CD4-positive, alpha-beta T cell (primary cell): ENCODE measurements around the gene CAMTA1. TPM values are rescaled to one million over a fixed set of nuclear protein-coding genes. Genes with fewer than 3 reads are reported as not detected.

ENCODE experiments used
- ATAC-seq: fragments of 200-7000 bp; cut with Tn5 transposase; one replicate; pipeline ENCODE4 v1.10.0; 2022; ENCODE audit warnings: mild to moderate bottlenecking; ENCODE audit not compliant: poor library complexity
- CTCF ChIA-PET: fragments of 350-600 bp; sonication (Branson Sonifier 250); formaldehyde crosslinking; loops from one replicate; lab custom pipeline; 2021; ENCODE audit warnings: antibody characterized with exemption, inconsistent platforms; lab: Charles Lee
- POLR2A ChIA-PET: fragments of 350-600 bp; sonication (Branson Sonifier 250); formaldehyde crosslinking; loops from one replicate; lab custom pipeline; 2021; ENCODE audit warnings: antibody characterized with exemption, inconsistent platforms; lab: Charles Lee
- DNase-seq, 14 experiments: peaks; one replicate each; pipeline ENCODE4 v3.0.0-alpha.2; 2013 to 2020; ENCODE audit warnings: mixed read lengths in 2 of 14
- H3K27ac ChIP-seq, 2 donors: one replicate each; pipeline versions ENCODE4 v1.5.1 to v1.7.0; 2013; ENCODE audit warnings: low read length in 2 of 2, low read depth in 1 of 2, mild to moderate bottlenecking in 1 of 2
- H3K27me3 ChIP-seq, 2 experiments: 1 replicate in 1 of 2; 2 replicates in 1 of 2; pipeline versions ENCODE4 v1.6.1 to v1.7.0; 2013; ENCODE audit warnings: low read length in 2 of 2, control low read depth in 1 of 2, mild to moderate bottlenecking in 1 of 2, moderate library complexity in 1 of 2; ENCODE audit not compliant: insufficient read depth in 2 of 2, control insufficient read depth in 1 of 2
- H3K36me3 ChIP-seq: one replicate; pipeline ENCODE4 v1.6.1; 2013; ENCODE audit warnings: low read length, control low read depth; ENCODE audit not compliant: insufficient read depth
- H3K4me1 ChIP-seq: one replicate; pipeline ENCODE4 v1.6.1; 2013; ENCODE audit warnings: low read length, control low read depth; ENCODE audit not compliant: insufficient read depth
- H3K4me3 ChIP-seq: one replicate; pipeline ENCODE4 v1.5.1; 2013; ENCODE audit warnings: mild to moderate bottlenecking, low read length, moderate library complexity
- H3K9me3 ChIP-seq, 2 experiments: 1 replicate in 1 of 2; 2 replicates in 1 of 2; pipeline versions ENCODE4 v1.6.1 to v1.7.0; 2013; ENCODE audit warnings: low read length in 2 of 2, mild to moderate bottlenecking in 2 of 2, control low read depth in 1 of 2, moderate library complexity in 1 of 2; ENCODE audit not compliant: control insufficient read depth in 1 of 2, insufficient read depth in 1 of 2
- H3K27ac Mint-ChIP-seq: one replicate; pipeline ENCODE4 v1.8.0; 2020; ENCODE audit warnings: mixed read lengths
- H3K27me3 Mint-ChIP-seq: one replicate; pipeline ENCODE4 v1.8.0; 2021; ENCODE audit warnings: mixed read lengths
- H3K36me3 Mint-ChIP-seq: one replicate; pipeline ENCODE4 v1.8.0; 2021; ENCODE audit warnings: low read depth, mixed read lengths
- H3K4me1 Mint-ChIP-seq: one replicate; pipeline ENCODE4 v1.8.0; 2021; ENCODE audit warnings: low read depth, mixed read lengths
- H3K4me3 Mint-ChIP-seq: one replicate; pipeline ENCODE4 v1.8.0; 2020; ENCODE audit warnings: mild to moderate bottlenecking, mixed read lengths
- H3K9me3 Mint-ChIP-seq: one replicate; pipeline ENCODE4 v1.8.0; 2020; ENCODE audit warnings: mixed read lengths
- CTCF ChIP-seq: fragments of 200-600 bp; IDR thresholded peaks from one replicate; pipeline ENCODE4 v1.8.0; 2022; ENCODE audit warnings: antibody characterized with exemption, mild to moderate bottlenecking
- intact Hi-C, 2 experiments: fragments of 100-400 bp; cut with DNase I in 1 of 2; cut with micrococcal nuclease in 1 of 2; formaldehyde crosslinking; loops; one replicate each; pipeline versions ENCODE4 v1.15.1 to v1.9.0; 2023 to 2025; cut with DNase I, micrococcal nuclease
- total RNA-seq, 174 experiments: library from RNA in 2 of 174; stranded (reverse) in 2 of 174; gene quantifications; one replicate each; pipeline ENCODE4 v1.2.3 and lab custom pipeline; 2021 to 2026

The CAMTA1 gene
- total RNA-seq, 2 experiments from 2014 or later, result 38.6 to 39.3 TPM

- Histone ChIP-seq H3K36me3 (no peaks in the 10 kb centered on the region), H3K27me3 (no peaks in the 10 kb centered on the region), H3K4me1 (no peaks in the 10 kb centered on the region), H3K4me3 (no peak overlapping the region), H3K27ac (no peak overlapping the region), H3K9me3 (peaks cover 0 to 13% of the 10 kb centered on the region in 2 experiments)
- Mint-ChIP-seq H3K4me1 (no peaks in the 10 kb centered on the region), H3K36me3 (no peaks in the 10 kb centered on the region), H3K27me3 (no peaks in the 10 kb centered on the region), H3K9me3 (no peaks in the 10 kb centered on the region), H3K4me3 (no peak overlapping the region), H3K27ac (no peak overlapping the region)
- no peak for TF ChIP-seq CTCF
- ATAC-seq (no peak), DNase-seq (no peak)
- intact Hi-C loops, result no loop called here
- ChIA-PET POLR2A (no interaction called here), CTCF (no interaction called here)
Observed at GRCh38 chr1:7568901-7569524, 783.8 kb downstream of the CAMTA1 start.

- Histone ChIP-seq H3K4me1 (no peaks in the 10 kb centered on the region), H3K4me3 (no peak overlapping the region), H3K27ac (no peak overlapping the region), H3K9me3 (peaks cover 0 to 13% of the 10 kb centered on the region in 2 experiments), H3K27me3 (no peaks in the 10 kb centered on the region), H3K36me3 (no peaks in the 10 kb centered on the region)
- DNase-seq, result no peak
- no peaks in the 10 kb centered on the region for H3K4me1 Mint-ChIP-seq
- H3K27me3 Mint-ChIP-seq, result peaks cover 4% of the 10 kb centered on the region
- no peak for ATAC-seq
- no peaks in the 10 kb centered on the region for H3K36me3 Mint-ChIP-seq
- no peak for TF ChIP-seq CTCF
- POLR2A ChIA-PET, result no interaction called here
- H3K4me3 Mint-ChIP-seq, result no peak overlapping the region
- no peak overlapping the region for H3K27ac Mint-ChIP-seq
- CTCF ChIA-PET, result no interaction called here
- intact Hi-C loops, result no loop called here
- H3K9me3 Mint-ChIP-seq, result no peaks in the 10 kb centered on the region
Observed at GRCh38 chr1:7570311-7570710, 785.1 kb downstream of the CAMTA1 start.

- intact Hi-C loops, result no loop called here
- no peak overlapping the region for H3K27ac ChIP-seq
- H3K9me3 ChIP-seq, result peaks cover 0 to 12% of the 10 kb centered on the region in 2 experiments
- no peak overlapping the region for H3K27ac Mint-ChIP-seq
- POLR2A ChIA-PET, result no interaction called here
- peaks cover 8% of the 10 kb centered on the region for H3K27me3 Mint-ChIP-seq
- no peaks in the 10 kb centered on the region for H3K9me3 Mint-ChIP-seq
- no peaks in the 10 kb centered on the region for H3K4me1 ChIP-seq
- H3K4me1 Mint-ChIP-seq, result no peaks in the 10 kb centered on the region
- DNase-seq (no peak), ATAC-seq (no peak)
- no peaks in the 10 kb centered on the region for H3K36me3 ChIP-seq
- no peaks in the 10 kb centered on the region for H3K36me3 Mint-ChIP-seq
- CTCF ChIA-PET, result no interaction called here
- no peak overlapping the region for H3K4me3 Mint-ChIP-seq
- peaks cover 0 to 2% of the 10 kb centered on the region in 2 experiments for H3K27me3 ChIP-seq
- no peak overlapping the region for H3K4me3 ChIP-seq
- no peak for TF ChIP-seq CTCF
Observed at GRCh38 chr1:7572654-7573152, 787.4 kb downstream of the CAMTA1 start.
